ENCODE data around the gene MTG1.

DNA sequence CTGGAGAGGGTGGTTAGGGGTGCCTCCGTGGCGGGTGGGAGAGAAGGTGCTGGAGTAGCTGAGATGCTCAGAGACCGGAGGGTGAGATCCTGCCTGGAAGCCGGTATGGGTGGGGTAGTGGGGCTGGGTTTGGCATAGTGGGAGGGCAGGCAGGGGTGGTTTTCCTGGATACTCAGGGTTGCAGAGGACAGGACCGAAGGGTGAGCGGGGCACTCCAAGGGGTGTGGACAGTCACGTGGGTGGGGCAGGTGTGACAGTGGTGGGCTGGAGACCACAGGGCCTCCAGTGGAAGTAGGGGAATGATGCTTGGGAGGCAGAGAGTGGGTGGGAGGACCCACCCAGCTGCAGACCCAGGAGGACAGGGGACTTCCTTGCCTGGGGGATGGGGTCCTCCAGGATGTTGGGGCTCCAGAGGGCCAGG, 61.7 kb downstream of the MTG1 start:
- TF ChIP-seq, protein P1, sequence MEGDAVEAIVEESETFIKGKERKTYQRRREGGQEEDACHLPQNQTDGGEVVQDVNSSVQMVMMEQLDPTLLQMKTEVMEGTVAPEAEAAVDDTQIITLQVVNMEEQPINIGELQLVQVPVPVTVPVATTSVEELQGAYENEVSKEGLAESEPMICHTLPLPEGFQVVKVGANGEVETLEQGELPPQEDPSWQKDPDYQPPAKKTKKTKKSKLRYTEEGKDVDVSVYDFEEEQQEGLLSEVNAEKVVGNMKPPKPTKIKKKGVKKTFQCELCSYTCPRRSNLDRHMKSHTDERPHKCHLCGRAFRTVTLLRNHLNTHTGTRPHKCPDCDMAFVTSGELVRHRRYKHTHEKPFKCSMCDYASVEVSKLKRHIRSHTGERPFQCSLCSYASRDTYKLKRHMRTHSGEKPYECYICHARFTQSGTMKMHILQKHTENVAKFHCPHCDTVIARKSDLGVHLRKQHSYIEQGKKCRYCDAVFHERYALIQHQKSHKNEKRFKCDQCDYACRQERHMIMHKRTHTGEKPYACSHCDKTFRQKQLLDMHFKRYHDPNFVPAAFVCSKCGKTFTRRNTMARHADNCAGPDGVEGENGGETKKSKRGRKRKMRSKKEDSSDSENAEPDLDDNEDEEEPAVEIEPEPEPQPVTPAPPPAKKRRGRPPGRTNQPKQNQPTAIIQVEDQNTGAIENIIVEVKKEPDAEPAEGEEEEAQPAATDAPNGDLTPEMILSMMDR (optimal IDR thresholded peaks at IDR 0.05 in 1 of 3, IDR thresholded peaks at IDR 0.05 in 1 of 3, conservative IDR thresholded peaks at IDR 0.05 in 1 of 3; ENCODE audit: extremely low read depth in 1 of 3, insufficient read depth in 2 of 3, low read length in 3 of 3) = no peak
- TF ChIP-seq EZH2 (IDR thresholded peaks at IDR 0.05; ENCODE audit: low read length) = no peak

Measured in keratinocyte (primary cell).